ENCODE measurements around the gene NHS.

Gene NHS

GRCh38 chrX:17590892-17591740, 216.1 kb downstream of the NHS start:
- DNase-seq (ENCODE audit: low read depth) = no peak

GRCh38 chrX:17591741-17592110, 216.7 kb downstream of the NHS start:
- no peak for DNase-seq (ENCODE audit: low read depth)

GRCh38 chrX:17592117-17592516, 217.1 kb downstream of the NHS start:
- no peak for DNase-seq (ENCODE audit: low read depth)

- no peak for DNase-seq (ENCODE audit: low read depth)
Observed at GRCh38 chrX:17594693-17595092, 219.7 kb downstream of the NHS start.

GRCh38 chrX:17595456-17596035, 220.5 kb downstream of the NHS start:
- DNase-seq (ENCODE audit: low read depth) = no peak

GRCh38 chrX:17596061-17596460, 221.1 kb downstream of the NHS start:
- DNase-seq (ENCODE audit: low read depth) = no peak

GRCh38 chrX:17596546-17597205, 221.7 kb downstream of the NHS start:
- no peak for DNase-seq (ENCODE audit: low read depth)

- no peak for DNase-seq (ENCODE audit: low read depth)
Observed at GRCh38 chrX:17597327-17597726, 222.3 kb downstream of the NHS start.

- DNase-seq (ENCODE audit: low read depth) = no peak
Observed at GRCh38 chrX:17597836-17598439, 222.9 kb downstream of the NHS start.

GRCh38 chrX:17601441-17602200, 226.6 kb downstream of the NHS start:
- DNase-seq (ENCODE audit: low read depth) = no peak

GRCh38 chrX:17602245-17602644, 227.2 kb downstream of the NHS start:
- no peak for DNase-seq (ENCODE audit: low read depth)

- no peak for DNase-seq (ENCODE audit: low read depth)
Observed at GRCh38 chrX:17603196-17603595, 228.2 kb downstream of the NHS start.

- no peak for DNase-seq (ENCODE audit: low read depth)
Observed at GRCh38 chrX:17605676-17606075, 230.7 kb downstream of the NHS start.

GRCh38 chrX:17606231-17606630, 231.2 kb downstream of the NHS start:
- no peak for DNase-seq (ENCODE audit: low read depth)

- no peak for DNase-seq (ENCODE audit: low read depth)
Observed at GRCh38 chrX:17608888-17609287, 233.9 kb downstream of the NHS start.

- no peak for DNase-seq (ENCODE audit: low read depth)
Observed at GRCh38 chrX:17610788-17611187, 235.8 kb downstream of the NHS start.

- DNase-seq (ENCODE audit: low read depth) = no peak
Observed at GRCh38 chrX:17613979-17614588, 239.1 kb downstream of the NHS start.

GRCh38 chrX:17616936-17617335, 241.9 kb downstream of the NHS start:
- no peak for DNase-seq (ENCODE audit: low read depth)

GRCh38 chrX:17617806-17618205, 242.8 kb downstream of the NHS start:
- no peak for DNase-seq (ENCODE audit: low read depth)

GRCh38 chrX:17621566-17622270, 246.7 kb downstream of the NHS start:
- no peak for DNase-seq (ENCODE audit: low read depth)

GRCh38 chrX:17622331-17622730, 247.3 kb downstream of the NHS start:
- DNase-seq (ENCODE audit: low read depth) = no peak
